WTC11 (cell line): ENCODE measurements around the gene ERICH3. TPM values are rescaled to one million over a fixed set of nuclear protein-coding genes. Genes with fewer than 3 reads are reported as not detected.

Source experiments
- ATAC-seq: fragments of 200-7000 bp; cut with Tn5 transposase; 2 replicates; pipeline ENCODE4 v1.10.0; 2021; ENCODE audit warnings: mild to moderate bottlenecking, moderate library complexity
- CTCF ChIA-PET: fragments of 300-600 bp; sonication (Branson Sonifier 250); formaldehyde crosslinking; loops from one replicate; lab custom pipeline; 2021; ENCODE audit warnings: antibody characterized with exemption; lab: Charles Lee
- POLR2A ChIA-PET: fragments of 350-600 bp; sonication (Branson Sonifier 250); formaldehyde crosslinking; loops from one replicate; lab custom pipeline; 2021; ENCODE audit warnings: antibody characterized with exemption; lab: Charles Lee
- DNase-seq: peaks from one replicate; pipeline ENCODE4 v3.0.0; 2021; ENCODE audit warnings: low spot score
- H3K27ac Mint-ChIP-seq: 2 replicates; pipeline ENCODE4 v1.8.0; 2021; ENCODE audit warnings: mixed read lengths
- H3K27me3 Mint-ChIP-seq: 2 replicates; pipeline ENCODE4 v1.8.0; 2021; ENCODE audit warnings: low read depth, mild to moderate bottlenecking, moderate library complexity, mixed read lengths
- H3K36me3 Mint-ChIP-seq: 2 replicates; pipeline ENCODE4 v1.8.0; 2021; ENCODE audit warnings: mixed read lengths
- H3K4me1 Mint-ChIP-seq: 2 replicates; pipeline ENCODE4 v1.8.0; 2022; ENCODE audit warnings: mixed read lengths
- H3K4me3 Mint-ChIP-seq: 2 replicates; pipeline ENCODE4 v1.8.0; 2021; ENCODE audit warnings: mild to moderate bottlenecking, moderate library complexity, mixed read lengths
- H3K9me3 Mint-ChIP-seq: 2 replicates; pipeline ENCODE4 v1.8.0; 2021; ENCODE audit warnings: mixed read lengths
- ATF1 ChIP-seq: sonication (generic); formaldehyde crosslinking; IDR thresholded peaks from 2 replicates; pipeline ENCODE4 v1.8.1; 2023; ENCODE audit warnings: mild to moderate bottlenecking, moderate library complexity, missing genetic modification reagents
- ATF2 ChIP-seq: sonication (generic); formaldehyde crosslinking; IDR thresholded peaks from 2 replicates; pipeline ENCODE4 v1.8.1; 2022; ENCODE audit warnings: low read depth, missing genetic modification reagents, borderline replicate concordance
- ATF3 ChIP-seq: sonication (generic); formaldehyde crosslinking; conservative IDR thresholded peaks from 2 replicates; pipeline ENCODE4 v1.8.1; 2022; ENCODE audit warnings: mild to moderate bottlenecking, missing genetic modification reagents
- FOXJ3 ChIP-seq: sonication (generic); formaldehyde crosslinking; IDR thresholded peaks from 2 replicates; pipeline ENCODE4 v1.9.0; 2021; ENCODE audit warnings: missing genetic modification reagents, mild to moderate bottlenecking, borderline replicate concordance
- FOXP4 ChIP-seq: sonication (generic); formaldehyde crosslinking; IDR thresholded peaks from 2 replicates; pipeline ENCODE4 v1.8.0; 2022; ENCODE audit warnings: mild to moderate bottlenecking, missing genetic modification reagents
- MYBL2 ChIP-seq: sonication (generic); formaldehyde crosslinking; IDR thresholded peaks from 2 replicates; pipeline ENCODE4 v1.8.1; 2023; ENCODE audit warnings: mild to moderate bottlenecking, moderate library complexity, missing genetic modification reagents
- NFYB ChIP-seq: sonication (generic); formaldehyde crosslinking; conservative IDR thresholded peaks from 2 replicates; pipeline ENCODE4 v1.8.0; 2022; ENCODE audit warnings: low read depth, missing genetic modification reagents
- OVOL2 ChIP-seq: fragments of 250-450 bp; sonication (Bioruptor Pico); IDR thresholded peaks from 2 replicates; pipeline ENCODE4 v1.9.0; 2021; ENCODE audit warnings: mild to moderate bottlenecking, borderline replicate concordance
- SP1 ChIP-seq: sonication (generic); formaldehyde crosslinking; conservative IDR thresholded peaks from 2 replicates; pipeline ENCODE4 v1.8.1; 2022; ENCODE audit warnings: missing genetic modification reagents
- STAT6 ChIP-seq: sonication (generic); formaldehyde crosslinking; conservative IDR thresholded peaks from 2 replicates; pipeline ENCODE4 v1.8.1; 2023; ENCODE audit warnings: mild to moderate bottlenecking, low read depth, missing genetic modification reagents, moderate library complexity
- ZBTB21 ChIP-seq: sonication (generic); formaldehyde crosslinking; IDR thresholded peaks from 2 replicates; pipeline ENCODE4 v1.8.1; 2023; ENCODE audit warnings: mild to moderate bottlenecking, missing genetic modification reagents, borderline replicate concordance
- ZNF138 ChIP-seq: sonication (generic); formaldehyde crosslinking; conservative IDR thresholded peaks from 2 replicates; pipeline ENCODE4 v1.8.1; 2022; ENCODE audit warnings: mild to moderate bottlenecking, moderate library complexity, missing genetic modification reagents
- ZNF232 ChIP-seq: sonication (generic); formaldehyde crosslinking; IDR thresholded peaks from 2 replicates; pipeline ENCODE4 v1.8.0; 2022; ENCODE audit warnings: mild to moderate bottlenecking, missing genetic modification reagents
- ZNF263 ChIP-seq: sonication (generic); formaldehyde crosslinking; IDR thresholded peaks from 2 replicates; pipeline ENCODE4 v1.8.1; 2022; ENCODE audit warnings: low read depth, mild to moderate bottlenecking, moderate library complexity, missing genetic modification reagents
- ZNF423 ChIP-seq: fragments of 250-450 bp; sonication (Bioruptor Pico); IDR thresholded peaks from 2 replicates; pipeline ENCODE4 v2.1.2; 2022; ENCODE audit warnings: mild to moderate bottlenecking, moderate library complexity
- total RNA-seq: library from RNA; stranded (reverse); gene quantifications from 3 replicates; pipeline ENCODE4 v1.2.3, GENCODE V29; 2021
- TF ChIP-seq, protein P1 (sequence below): sonication (generic); formaldehyde crosslinking; IDR thresholded peaks from 2 replicates; pipeline ENCODE4 v1.8.0; 2023; ENCODE audit warnings: mild to moderate bottlenecking, missing genetic modification reagents
- TF ChIP-seq, protein P2 (sequence below): sonication (generic); formaldehyde crosslinking; IDR thresholded peaks from 2 replicates; pipeline ENCODE4 v1.8.1; 2022; ENCODE audit warnings: mild to moderate bottlenecking, moderate library complexity, missing genetic modification reagents
- TF ChIP-seq, protein P3 (sequence below): fragments of 250-450 bp; sonication (Bioruptor Pico); IDR thresholded peaks from 2 replicates; pipeline ENCODE4 v1.9.0; 2021; ENCODE audit warnings: mild to moderate bottlenecking
- TF ChIP-seq, protein P4 (sequence below): sonication (generic); formaldehyde crosslinking; IDR thresholded peaks from 2 replicates; pipeline ENCODE4 v1.8.1; 2023; ENCODE audit warnings: mild to moderate bottlenecking, missing genetic modification reagents

ERICH3 gene
- total RNA-seq, 1 experiment from 2014 or later = 0.07 TPM

DNA sequence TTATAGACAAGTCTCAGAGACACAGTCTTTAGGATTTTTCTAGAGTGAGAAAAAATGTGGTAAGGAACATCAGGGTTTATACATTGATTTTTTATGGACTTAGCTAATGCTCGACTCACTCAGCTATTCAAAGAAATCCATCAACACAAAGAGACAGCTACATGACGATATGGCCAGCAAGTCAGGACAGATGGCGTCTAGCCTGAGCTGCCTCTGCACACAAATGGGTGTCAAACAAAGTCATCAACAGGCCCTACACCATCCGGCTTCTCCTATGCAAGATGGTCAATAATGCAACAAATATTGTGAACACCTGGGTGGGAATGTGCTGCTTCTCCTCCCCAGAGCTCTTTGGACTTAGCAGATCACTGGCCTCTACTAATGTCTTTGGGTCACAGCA, 13.3 kb upstream of the ERICH3 start:
- H3K36me3 Mint-ChIP-seq = no peaks in the 10 kb centered on the region
- no peak overlapping the region for H3K4me3 Mint-ChIP-seq
- ChIA-PET POLR2A (no interaction called here), CTCF (no interaction called here)
- H3K9me3 Mint-ChIP-seq = no peaks in the 10 kb centered on the region
- H3K27me3 Mint-ChIP-seq = no peaks in the 10 kb centered on the region; the same call in 1 of the 2 replicates
- H3K27ac Mint-ChIP-seq = no peak overlapping the region
- TF ChIP-seq OVOL2 (CRISPR knock-in tag) = no peak
- TF ChIP-seq NFYB (CRISPR knock-in tag) = no peak
- TF ChIP-seq, protein P1, sequence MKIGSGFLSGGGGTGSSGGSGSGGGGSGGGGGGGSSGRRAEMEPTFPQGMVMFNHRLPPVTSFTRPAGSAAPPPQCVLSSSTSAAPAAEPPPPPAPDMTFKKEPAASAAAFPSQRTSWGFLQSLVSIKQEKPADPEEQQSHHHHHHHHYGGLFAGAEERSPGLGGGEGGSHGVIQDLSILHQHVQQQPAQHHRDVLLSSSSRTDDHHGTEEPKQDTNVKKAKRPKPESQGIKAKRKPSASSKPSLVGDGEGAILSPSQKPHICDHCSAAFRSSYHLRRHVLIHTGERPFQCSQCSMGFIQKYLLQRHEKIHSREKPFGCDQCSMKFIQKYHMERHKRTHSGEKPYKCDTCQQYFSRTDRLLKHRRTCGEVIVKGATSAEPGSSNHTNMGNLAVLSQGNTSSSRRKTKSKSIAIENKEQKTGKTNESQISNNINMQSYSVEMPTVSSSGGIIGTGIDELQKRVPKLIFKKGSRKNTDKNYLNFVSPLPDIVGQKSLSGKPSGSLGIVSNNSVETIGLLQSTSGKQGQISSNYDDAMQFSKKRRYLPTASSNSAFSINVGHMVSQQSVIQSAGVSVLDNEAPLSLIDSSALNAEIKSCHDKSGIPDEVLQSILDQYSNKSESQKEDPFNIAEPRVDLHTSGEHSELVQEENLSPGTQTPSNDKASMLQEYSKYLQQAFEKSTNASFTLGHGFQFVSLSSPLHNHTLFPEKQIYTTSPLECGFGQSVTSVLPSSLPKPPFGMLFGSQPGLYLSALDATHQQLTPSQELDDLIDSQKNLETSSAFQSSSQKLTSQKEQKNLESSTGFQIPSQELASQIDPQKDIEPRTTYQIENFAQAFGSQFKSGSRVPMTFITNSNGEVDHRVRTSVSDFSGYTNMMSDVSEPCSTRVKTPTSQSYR (CRISPR knock-in tag) = no peak
- no peak for TF ChIP-seq ZNF263 (CRISPR knock-in tag)
- TF ChIP-seq, protein P2, sequence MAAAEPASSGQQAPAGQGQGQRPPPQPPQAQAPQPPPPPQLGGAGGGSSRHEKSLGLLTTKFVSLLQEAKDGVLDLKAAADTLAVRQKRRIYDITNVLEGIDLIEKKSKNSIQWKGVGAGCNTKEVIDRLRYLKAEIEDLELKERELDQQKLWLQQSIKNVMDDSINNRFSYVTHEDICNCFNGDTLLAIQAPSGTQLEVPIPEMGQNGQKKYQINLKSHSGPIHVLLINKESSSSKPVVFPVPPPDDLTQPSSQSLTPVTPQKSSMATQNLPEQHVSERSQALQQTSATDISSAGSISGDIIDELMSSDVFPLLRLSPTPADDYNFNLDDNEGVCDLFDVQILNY = no peak
- TF ChIP-seq ATF1 (CRISPR knock-in tag) = no peak
- no peak for TF ChIP-seq MYBL2
- no peak for TF ChIP-seq SP1 (CRISPR knock-in tag)
- TF ChIP-seq, protein P3, sequence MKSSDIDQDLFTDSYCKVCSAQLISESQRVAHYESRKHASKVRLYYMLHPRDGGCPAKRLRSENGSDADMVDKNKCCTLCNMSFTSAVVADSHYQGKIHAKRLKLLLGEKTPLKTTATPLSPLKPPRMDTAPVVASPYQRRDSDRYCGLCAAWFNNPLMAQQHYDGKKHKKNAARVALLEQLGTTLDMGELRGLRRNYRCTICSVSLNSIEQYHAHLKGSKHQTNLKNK (CRISPR knock-in tag) = no peak
- TF ChIP-seq ZNF138 (CRISPR knock-in tag) = no peak
- no peak for TF ChIP-seq STAT6 (CRISPR knock-in tag)
- TF ChIP-seq, protein P4, sequence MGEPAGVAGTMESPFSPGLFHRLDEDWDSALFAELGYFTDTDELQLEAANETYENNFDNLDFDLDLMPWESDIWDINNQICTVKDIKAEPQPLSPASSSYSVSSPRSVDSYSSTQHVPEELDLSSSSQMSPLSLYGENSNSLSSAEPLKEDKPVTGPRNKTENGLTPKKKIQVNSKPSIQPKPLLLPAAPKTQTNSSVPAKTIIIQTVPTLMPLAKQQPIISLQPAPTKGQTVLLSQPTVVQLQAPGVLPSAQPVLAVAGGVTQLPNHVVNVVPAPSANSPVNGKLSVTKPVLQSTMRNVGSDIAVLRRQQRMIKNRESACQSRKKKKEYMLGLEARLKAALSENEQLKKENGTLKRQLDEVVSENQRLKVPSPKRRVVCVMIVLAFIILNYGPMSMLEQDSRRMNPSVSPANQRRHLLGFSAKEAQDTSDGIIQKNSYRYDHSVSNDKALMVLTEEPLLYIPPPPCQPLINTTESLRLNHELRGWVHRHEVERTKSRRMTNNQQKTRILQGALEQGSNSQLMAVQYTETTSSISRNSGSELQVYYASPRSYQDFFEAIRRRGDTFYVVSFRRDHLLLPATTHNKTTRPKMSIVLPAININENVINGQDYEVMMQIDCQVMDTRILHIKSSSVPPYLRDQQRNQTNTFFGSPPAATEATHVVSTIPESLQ (CRISPR knock-in tag) = no peak
- TF ChIP-seq ZBTB21 = no peak
- no peak for TF ChIP-seq ATF2
- no peak for TF ChIP-seq FOXJ3 (CRISPR knock-in tag)
- no peak for TF ChIP-seq FOXP4 (CRISPR knock-in tag)
- no peak for TF ChIP-seq ZNF232
- TF ChIP-seq ZNF423 (CRISPR knock-in tag) = no peak
- TF ChIP-seq ATF3 (CRISPR knock-in tag) = no peak
- no peak for DNase-seq
- peaks cover 9% of the 10 kb centered on the region for H3K4me1 Mint-ChIP-seq
- ATAC-seq = no peak
